ENCODE measurements around the gene CFAP20.

Gene CFAP20

GRCh38 chr16:58129097-58129936 is at the start of gene CFAP20:
TSS of gene CFAP20 (minus strand) at chr16:58129381. CDS start at chr16:58129115, 266 bp downstream.
- peak; percentile 100 for DNase-seq

GRCh38 chr16:58177353-58177710 is 48.2 kb upstream of the CFAP20 start:
- no peak for DNase-seq

- DNase-seq: no peak
Observed at GRCh38 chr16:58176608-58177352, 47.6 kb upstream of the CFAP20 start.

- DNase-seq: no peak
Observed at GRCh38 chr16:58170223-58170622, 41.0 kb upstream of the CFAP20 start.

GRCh38 chr16:58160855-58161254 is 31.7 kb upstream of the CFAP20 start:
- no peak for DNase-seq

- no peak for DNase-seq
Observed at GRCh38 chr16:58158725-58159124, 29.5 kb upstream of the CFAP20 start.

- DNase-seq: no peak
Observed at GRCh38 chr16:58157951-58158540, 28.9 kb upstream of the CFAP20 start.

- DNase-seq: no peak
Observed at GRCh38 chr16:58157239-58157638, 28.1 kb upstream of the CFAP20 start.

- DNase-seq: no peak
Observed at GRCh38 chr16:58155839-58156238, 26.7 kb upstream of the CFAP20 start.

- DNase-seq: no peak
Observed at GRCh38 chr16:58154345-58154744, 25.2 kb upstream of the CFAP20 start.

GRCh38 chr16:58152246-58152868 is 23.2 kb upstream of the CFAP20 start:
- no peak for DNase-seq

GRCh38 chr16:58148526-58148925 is 19.3 kb upstream of the CFAP20 start:
- no peak for DNase-seq

- DNase-seq: no peak
Observed at GRCh38 chr16:58148099-58148498, 18.9 kb upstream of the CFAP20 start.

- no peak for DNase-seq
Observed at GRCh38 chr16:58138852-58139251, 9.7 kb upstream of the CFAP20 start.

GRCh38 chr16:58137581-58137980 is 8.4 kb upstream of the CFAP20 start:
- no peak for DNase-seq

GRCh38 chr16:58128711-58129096 is 477 bp downstream of the CFAP20 start:
- DNase-seq: peak; percentile 41

GRCh38 chr16:58128181-58128631 is 975 bp downstream of the CFAP20 start:
- DNase-seq: no peak

- DNase-seq: no peak
Observed at GRCh38 chr16:58127634-58128033, 1.5 kb downstream of the CFAP20 start.

GRCh38 chr16:58127033-58127556 is 2.1 kb downstream of the CFAP20 start:
- DNase-seq: peak; percentile 43

- no peak for DNase-seq
Observed at GRCh38 chr16:58126451-58126961, 2.7 kb downstream of the CFAP20 start.

- no peak for DNase-seq
Observed at GRCh38 chr16:58125781-58126335, 3.3 kb downstream of the CFAP20 start.

- no peak for DNase-seq
Observed at GRCh38 chr16:58125041-58125440, 4.1 kb downstream of the CFAP20 start.

- DNase-seq: no peak
Observed at GRCh38 chr16:58124601-58124915, 4.6 kb downstream of the CFAP20 start.

All from COR-L47 (cell line).